K562 (cell line): Measurements from ENCODE around the gene ZNF276. TPM values are rescaled to one million over a fixed set of nuclear protein-coding genes. Genes with fewer than 3 reads are reported as not detected.

ENCODE experiments used
- ARID4B ChIP-seq: sonication (generic); formaldehyde crosslinking; IDR thresholded peaks from 2 replicates; pipeline ENCODE4 v1.8.0; 2022; ENCODE audit warnings: mild to moderate bottlenecking, missing genetic modification reagents
- BCL6 ChIP-seq: fragments of 250-450 bp; sonication (Bioruptor Pico); IDR thresholded peaks from 2 replicates; pipeline ENCODE4 v1.4.0; 2020
- BRD4 ChIP-seq: fragments of 200-600 bp; sonication (generic); IDR thresholded peaks from 2 replicates; pipeline ENCODE4 v1.6.1; 2017; ENCODE audit warnings: inconsistent platforms
- CBFA2T2 ChIP-seq: fragments of 450-650 bp; conservative IDR thresholded peaks from 2 replicates; pipeline ENCODE4 v1.6.1; 2017; ENCODE audit warnings: mild to moderate bottlenecking
- CEBPG ChIP-seq, 3 experiments: fragments of 200-800 bp in 1 of 3; sonication (Bioruptor generic) in 1 of 3; sonication (generic) in 1 of 3; formaldehyde crosslinking in 1 of 3; IDR thresholded peaks in 2 of 3; conservative IDR thresholded peaks in 1 of 3; 2 replicates each; pipeline versions ENCODE4 v1.6.1 to v1.8.0; 2016 to 2022; ENCODE audit warnings: missing compliant biosample characterization in 2 of 3, missing genetic modification characterization in 2 of 3, mild to moderate bottlenecking in 1 of 3, missing genetic modification reagents in 1 of 3
- GMEB1 ChIP-seq: fragments of 250-450 bp; sonication (Bioruptor Pico); IDR thresholded peaks from 2 replicates; pipeline ENCODE4 v1.4.0; 2020; ENCODE audit warnings: mild to moderate bottlenecking
- GTF2F1 ChIP-seq: IDR thresholded peaks from 2 replicates; pipeline ENCODE4 v1.6.1; 2011; ENCODE audit warnings: low read depth, low read length, improper control_type of control experiment
- HDAC1 ChIP-seq, 2 experiments: fragments of 450-650 bp; IDR thresholded peaks; 2 replicates each; pipeline ENCODE4 v1.6.1; 2016 to 2017; ENCODE audit warnings: inconsistent platforms in 1 of 2, mild to moderate bottlenecking in 1 of 2, moderate library complexity in 1 of 2
- HOXB6 ChIP-seq: fragments of 250-450 bp; sonication (Bioruptor Pico); IDR thresholded peaks from 2 replicates; pipeline ENCODE4 v1.5.1; 2022; ENCODE audit warnings: mild to moderate bottlenecking, borderline replicate concordance
- MYBL2 ChIP-seq, 2 experiments: fragments of 450-650 bp in 1 of 2; sonication (generic) in 1 of 2; formaldehyde crosslinking in 1 of 2; IDR thresholded peaks; 2 replicates each; pipeline versions ENCODE4 v1.6.1 to v1.8.1; 2017 to 2022; ENCODE audit warnings: borderline replicate concordance in 1 of 2, inconsistent platforms in 1 of 2, low read depth in 1 of 2, mild to moderate bottlenecking in 1 of 2, missing genetic modification reagents in 1 of 2, moderate library complexity in 1 of 2
- MYC ChIP-seq, 2 experiments: fragments of 250-450 bp in 1 of 2; sonication (Bioruptor Pico) in 1 of 2; IDR thresholded peaks; 2 replicates each; pipeline versions ENCODE4 v1.5.1 to v1.6.1; 2012 to 2021; ENCODE audit warnings: low read depth in 2 of 2, borderline replicate concordance in 1 of 2, improper control_type of control experiment in 1 of 2, low read length in 1 of 2, mild to moderate bottlenecking in 1 of 2, moderate library complexity in 1 of 2
- NR4A1 ChIP-seq, 2 experiments: fragments of 250-450 bp in 1 of 2; fragments of 450-650 bp in 1 of 2; sonication (Bioruptor Pico) in 1 of 2; IDR thresholded peaks; 2 replicates each; pipeline versions ENCODE4 v1.4.0 to v1.6.1; 2016 to 2020; ENCODE audit warnings: mild to moderate bottlenecking in 2 of 2, missing compliant biosample characterization in 1 of 2, missing genetic modification characterization in 1 of 2, moderate library complexity in 1 of 2
- SIN3B ChIP-seq: fragments of 450-650 bp; IDR thresholded peaks from 2 replicates; pipeline ENCODE4 v1.6.1; 2017; ENCODE audit warnings: low read depth, mild to moderate bottlenecking, moderate library complexity
- ZNF263 ChIP-seq: sonication (generic); formaldehyde crosslinking; IDR thresholded peaks from 2 replicates; pipeline ENCODE4 v1.8.0; 2022; ENCODE audit warnings: mild to moderate bottlenecking, missing genetic modification reagents, borderline replicate concordance
- polyA plus RNA-seq, 8 experiments: library from polyadenylated mRNA; depleted of rRNA in 4 of 8; stranded (reverse) in 5 of 8; unstranded in 3 of 8; fragments of >200 nt; fragmentation: Nextera tagmentation in 2 of 8; fragmentation: Illumina TruSeq in 1 of 8; extraction: Ambion mirVana in 2 of 8; extraction: Trizol in 1 of 8; gene quantifications; 2 replicates each; pipeline versions ENCODE4 v1.2.1 to v1.2.3, GENCODE V29; 2011 to 2014; ENCODE audit warnings: inconsistent platforms in 1 of 8, missing spikeins in 1 of 8
- total RNA-seq, 7 experiments: library from RNA; depleted of rRNA in 6 of 7; stranded (reverse); fragments of >200 nt in 6 of 7; fragmentation: Illumina TruSeq in 2 of 7; extraction: Trizol in 2 of 7; gene quantifications; 2 replicates each; pipeline versions ENCODE4 v1.2.1 to v1.2.3, GENCODE V29; 2011 to 2021; ENCODE audit warnings: low replicate concordance in 1 of 7
- TF ChIP-seq, protein P1 (sequence below), 2 experiments: fragments of 450-650 bp; conservative IDR thresholded peaks; 2 replicates each; pipeline ENCODE4 v1.6.1; 2017; ENCODE audit warnings: mild to moderate bottlenecking in 2 of 2, moderate library complexity in 2 of 2
- TF ChIP-seq, protein P2 (sequence below): fragments of 450-650 bp; formaldehyde crosslinking; IDR thresholded peaks from 2 replicates; pipeline ENCODE4 v1.4.0; 2020; ENCODE audit warnings: mild to moderate bottlenecking, moderate library complexity

Gene ZNF276
- total and polyA plus RNA-seq, 9 of the 15 experiments (the other 6 are each of a cell fraction or from before 2014, with no cell fraction given): 0.49 to 43.9 (median 15.8) TPM

GRCh38 chr16:89711601-89712273, 9.6 kb upstream of the ZNF276 start (continued):
- no peak for TF ChIP-seq CEBPG (CRISPR knock-in tag; IDR thresholded peaks at IDR 0.05)
- no peak for TF ChIP-seq CEBPG (tag; conservative IDR thresholded peaks at IDR 0.05 in 1 of 2, IDR thresholded peaks at IDR 0.05 in 1 of 2)
- TF ChIP-seq NR4A1 (CRISPR knock-in tag; IDR thresholded peaks at IDR 0.05): 0 out of 2 replicates have a peak, but pooled peaks have one; percentile 50
- no peak for TF ChIP-seq NR4A1 (tag; IDR thresholded peaks at IDR 0.05)
- peak; percentile 35; the same call in 1 of the 2 replicates for TF ChIP-seq GMEB1 (CRISPR knock-in tag)
- TF ChIP-seq BCL6 (CRISPR knock-in tag): no peak
- TF ChIP-seq ARID4B: peak; percentile 95
- no peak for TF ChIP-seq HOXB6 (CRISPR knock-in tag)
- TF ChIP-seq BRD4: no peak
- TF ChIP-seq MYBL2 (IDR thresholded peaks at IDR 0.05; ENCODE audit: low read depth): no peak
- no peak for TF ChIP-seq MYBL2 (CRISPR knock-in tag; IDR thresholded peaks at IDR 0.05; ENCODE audit: borderline replicate concordance)
- TF ChIP-seq, protein P1, sequence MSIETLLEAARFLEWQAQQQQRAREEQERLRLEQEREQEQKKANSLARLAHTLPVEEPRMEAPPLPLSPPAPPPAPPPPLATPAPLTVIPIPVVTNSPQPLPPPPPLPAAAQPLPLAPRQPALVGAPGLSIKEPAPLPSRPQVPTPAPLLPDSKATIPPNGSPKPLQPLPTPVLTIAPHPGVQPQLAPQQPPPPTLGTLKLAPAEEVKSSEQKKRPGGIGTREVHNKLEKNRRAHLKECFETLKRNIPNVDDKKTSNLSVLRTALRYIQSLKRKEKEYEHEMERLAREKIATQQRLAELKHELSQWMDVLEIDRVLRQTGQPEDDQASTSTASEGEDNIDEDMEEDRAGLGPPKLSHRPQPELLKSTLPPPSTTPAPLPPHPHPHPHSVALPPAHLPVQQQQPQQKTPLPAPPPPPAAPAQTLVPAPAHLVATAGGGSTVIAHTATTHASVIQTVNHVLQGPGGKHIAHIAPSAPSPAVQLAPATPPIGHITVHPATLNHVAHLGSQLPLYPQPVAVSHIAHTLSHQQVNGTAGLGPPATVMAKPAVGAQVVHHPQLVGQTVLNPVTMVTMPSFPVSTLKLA (conservative IDR thresholded peaks at IDR 0.05): peak; percentile 87 to 96
- TF ChIP-seq ZNF263 (CRISPR knock-in tag): 0 out of 2 replicates have a peak, but pooled peaks have one; percentile 20
- TF ChIP-seq SIN3B: 0 out of 2 replicates have a peak, but pooled peaks have one; percentile 21
- peak in 1 of 2 experiments; percentile 93; a peak in 2 of 4 replicates for TF ChIP-seq HDAC1 (IDR thresholded peaks at IDR 0.05)
- TF ChIP-seq MYC (IDR thresholded peaks at IDR 0.05; ENCODE audit: low read depth, low read length): peak; percentile 95
- TF ChIP-seq MYC (CRISPR knock-in tag; IDR thresholded peaks at IDR 0.05; ENCODE audit: borderline replicate concordance, low read depth): peak; percentile 94
- TF ChIP-seq CBFA2T2: no peak
- TF ChIP-seq GTF2F1: no peak
- TF ChIP-seq, protein P2, sequence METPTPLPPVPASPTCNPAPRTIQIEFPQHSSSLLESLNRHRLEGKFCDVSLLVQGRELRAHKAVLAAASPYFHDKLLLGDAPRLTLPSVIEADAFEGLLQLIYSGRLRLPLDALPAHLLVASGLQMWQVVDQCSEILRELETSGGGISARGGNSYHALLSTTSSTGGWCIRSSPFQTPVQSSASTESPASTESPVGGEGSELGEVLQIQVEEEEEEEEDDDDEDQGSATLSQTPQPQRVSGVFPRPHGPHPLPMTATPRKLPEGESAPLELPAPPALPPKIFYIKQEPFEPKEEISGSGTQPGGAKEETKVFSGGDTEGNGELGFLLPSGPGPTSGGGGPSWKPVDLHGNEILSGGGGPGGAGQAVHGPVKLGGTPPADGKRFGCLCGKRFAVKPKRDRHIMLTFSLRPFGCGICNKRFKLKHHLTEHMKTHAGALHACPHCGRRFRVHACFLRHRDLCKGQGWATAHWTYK: peak; percentile 50; the same call in 1 of the 2 replicates
